ENCODE results near the gene SPDYE16.
"Not testable (repeated sequence)": the region's sequence is repeated elsewhere in the genome, so short reads cannot be mapped to it uniquely, and the experiment has no call there.

The SPDYE16 gene

GRCh38 chr7:76498583-76499200 lies 44.4 kb downstream of the SPDYE16 start:
- not testable (repeated sequence) for H3K9me3 ChIP-seq (ENCODE audit: low read depth, low read length); H3K27ac ChIP-seq; DNase-seq (ENCODE audit: low read depth, low spot score); H3K36me3 ChIP-seq (ENCODE audit: insufficient read depth, low read length); H3K9ac ChIP-seq (ENCODE audit: insufficient read length); H3K4me3 ChIP-seq

- not testable (repeated sequence) for H3K27ac ChIP-seq; H3K4me3 ChIP-seq; H3K9me3 ChIP-seq (ENCODE audit: low read depth, low read length); H3K9ac ChIP-seq (ENCODE audit: insufficient read length); DNase-seq (ENCODE audit: low read depth, low spot score); H3K36me3 ChIP-seq (ENCODE audit: insufficient read depth, low read length)
These were observed 45.0 kb downstream of the SPDYE16 start for GRCh38 chr7:76497918-76498582.

- not testable (repeated sequence) for DNase-seq (ENCODE audit: low read depth, low spot score); H3K4me3 ChIP-seq; H3K27ac ChIP-seq; H3K9me3 ChIP-seq (ENCODE audit: low read depth, low read length); H3K9ac ChIP-seq (ENCODE audit: insufficient read length); H3K36me3 ChIP-seq (ENCODE audit: insufficient read depth, low read length)
These were observed 47.4 kb downstream of the SPDYE16 start for GRCh38 chr7:76495717-76496116.

GRCh38 chr7:76492139-76492538 lies 51.0 kb downstream of the SPDYE16 start:
- not testable (repeated sequence) for H3K9ac ChIP-seq (ENCODE audit: insufficient read length); H3K9me3 ChIP-seq (ENCODE audit: low read depth, low read length); H3K4me3 ChIP-seq; H3K27ac ChIP-seq; H3K36me3 ChIP-seq (ENCODE audit: insufficient read depth, low read length); DNase-seq (ENCODE audit: low read depth, low spot score)

- H3K4me3 ChIP-seq; DNase-seq (ENCODE audit: low read depth, low spot score); H3K9me3 ChIP-seq (ENCODE audit: low read depth, low read length); H3K27ac ChIP-seq; H3K36me3 ChIP-seq (ENCODE audit: insufficient read depth, low read length); H3K9ac ChIP-seq (ENCODE audit: insufficient read length): not testable (repeated sequence)
These were observed 55.1 kb downstream of the SPDYE16 start for GRCh38 chr7:76487969-76488368.

- not testable (repeated sequence) for H3K36me3 ChIP-seq (ENCODE audit: insufficient read depth, low read length); DNase-seq (ENCODE audit: low read depth, low spot score); H3K9me3 ChIP-seq (ENCODE audit: low read depth, low read length); H3K4me3 ChIP-seq; H3K27ac ChIP-seq; H3K9ac ChIP-seq (ENCODE audit: insufficient read length)
These were observed 56.5 kb downstream of the SPDYE16 start for GRCh38 chr7:76486618-76487017.

- H3K36me3 ChIP-seq (ENCODE audit: insufficient read depth, low read length); DNase-seq (ENCODE audit: low read depth, low spot score); H3K9ac ChIP-seq (ENCODE audit: insufficient read length); H3K27ac ChIP-seq; H3K4me3 ChIP-seq; H3K9me3 ChIP-seq (ENCODE audit: low read depth, low read length): not testable (repeated sequence)
These were observed 57.1 kb downstream of the SPDYE16 start for GRCh38 chr7:76485822-76486610.

- H3K4me3 ChIP-seq; DNase-seq (ENCODE audit: low read depth, low spot score); H3K36me3 ChIP-seq (ENCODE audit: insufficient read depth, low read length); H3K9me3 ChIP-seq (ENCODE audit: low read depth, low read length); H3K9ac ChIP-seq (ENCODE audit: insufficient read length); H3K27ac ChIP-seq: not testable (repeated sequence)
These were observed 58.6 kb downstream of the SPDYE16 start for GRCh38 chr7:76484456-76484855.

GRCh38 chr7:76483081-76483480 lies 60.0 kb downstream of the SPDYE16 start:
- H3K9me3 ChIP-seq (ENCODE audit: low read depth, low read length); DNase-seq (ENCODE audit: low read depth, low spot score); H3K27ac ChIP-seq; H3K36me3 ChIP-seq (ENCODE audit: insufficient read depth, low read length); H3K9ac ChIP-seq (ENCODE audit: insufficient read length); H3K4me3 ChIP-seq: not testable (repeated sequence)

GRCh38 chr7:76482660-76483059 lies 60.4 kb downstream of the SPDYE16 start:
- H3K9me3 ChIP-seq (ENCODE audit: low read depth, low read length); DNase-seq (ENCODE audit: low read depth, low spot score); H3K27ac ChIP-seq; H3K4me3 ChIP-seq; H3K36me3 ChIP-seq (ENCODE audit: insufficient read depth, low read length); H3K9ac ChIP-seq (ENCODE audit: insufficient read length): not testable (repeated sequence)
